Measurements from ENCODE around the gene RASGRF2. TPM values are rescaled to one million over a fixed set of nuclear protein-coding genes. Genes with fewer than 3 reads are reported as not detected.

The RASGRF2 gene, protein sequence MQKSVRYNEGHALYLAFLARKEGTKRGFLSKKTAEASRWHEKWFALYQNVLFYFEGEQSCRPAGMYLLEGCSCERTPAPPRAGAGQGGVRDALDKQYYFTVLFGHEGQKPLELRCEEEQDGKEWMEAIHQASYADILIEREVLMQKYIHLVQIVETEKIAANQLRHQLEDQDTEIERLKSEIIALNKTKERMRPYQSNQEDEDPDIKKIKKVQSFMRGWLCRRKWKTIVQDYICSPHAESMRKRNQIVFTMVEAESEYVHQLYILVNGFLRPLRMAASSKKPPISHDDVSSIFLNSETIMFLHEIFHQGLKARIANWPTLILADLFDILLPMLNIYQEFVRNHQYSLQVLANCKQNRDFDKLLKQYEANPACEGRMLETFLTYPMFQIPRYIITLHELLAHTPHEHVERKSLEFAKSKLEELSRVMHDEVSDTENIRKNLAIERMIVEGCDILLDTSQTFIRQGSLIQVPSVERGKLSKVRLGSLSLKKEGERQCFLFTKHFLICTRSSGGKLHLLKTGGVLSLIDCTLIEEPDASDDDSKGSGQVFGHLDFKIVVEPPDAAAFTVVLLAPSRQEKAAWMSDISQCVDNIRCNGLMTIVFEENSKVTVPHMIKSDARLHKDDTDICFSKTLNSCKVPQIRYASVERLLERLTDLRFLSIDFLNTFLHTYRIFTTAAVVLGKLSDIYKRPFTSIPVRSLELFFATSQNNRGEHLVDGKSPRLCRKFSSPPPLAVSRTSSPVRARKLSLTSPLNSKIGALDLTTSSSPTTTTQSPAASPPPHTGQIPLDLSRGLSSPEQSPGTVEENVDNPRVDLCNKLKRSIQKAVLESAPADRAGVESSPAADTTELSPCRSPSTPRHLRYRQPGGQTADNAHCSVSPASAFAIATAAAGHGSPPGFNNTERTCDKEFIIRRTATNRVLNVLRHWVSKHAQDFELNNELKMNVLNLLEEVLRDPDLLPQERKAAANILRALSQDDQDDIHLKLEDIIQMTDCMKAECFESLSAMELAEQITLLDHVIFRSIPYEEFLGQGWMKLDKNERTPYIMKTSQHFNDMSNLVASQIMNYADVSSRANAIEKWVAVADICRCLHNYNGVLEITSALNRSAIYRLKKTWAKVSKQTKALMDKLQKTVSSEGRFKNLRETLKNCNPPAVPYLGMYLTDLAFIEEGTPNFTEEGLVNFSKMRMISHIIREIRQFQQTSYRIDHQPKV (N-terminal part only)
- 0.38 TPM for polyA plus RNA-seq (2012; ENCODE audit: missing spikeins)

DNA sequence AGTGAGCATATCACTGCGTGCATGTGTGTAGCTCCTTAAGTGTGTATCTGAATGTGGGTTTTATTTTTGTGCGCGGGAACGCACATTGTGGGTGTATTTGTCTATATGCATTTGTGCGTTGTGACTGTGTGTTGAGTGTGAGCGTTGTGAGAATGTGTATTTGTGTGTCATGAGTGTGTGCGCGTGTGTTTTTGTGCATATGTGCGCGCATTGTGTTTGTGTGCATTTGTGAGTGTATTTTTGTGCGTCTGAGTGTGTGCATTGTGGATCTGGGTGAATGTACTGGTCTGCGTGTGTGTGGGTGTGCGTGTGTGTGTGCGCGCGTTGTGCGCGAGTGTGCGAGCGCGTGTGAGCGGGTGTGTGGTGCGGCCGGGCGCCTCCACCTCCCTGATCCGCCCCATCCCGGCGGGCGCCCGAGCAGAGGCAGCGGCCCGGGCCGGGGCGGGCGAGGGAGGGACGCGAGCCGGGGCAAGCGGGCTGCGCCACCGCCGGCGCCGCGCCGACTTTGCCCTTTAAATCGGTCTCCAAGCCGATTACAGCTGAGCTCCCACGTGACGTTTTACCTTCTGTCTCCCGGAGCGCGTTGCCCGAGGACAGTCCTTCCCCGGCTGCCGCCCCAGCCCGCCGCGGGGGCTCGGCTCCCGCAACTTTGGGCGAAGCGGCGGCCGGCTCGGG lies at the start of gene RASGRF2:
Gene RASGRF2 (plus strand): TSS at position 596 of the 675 bp plus-strand sequence. CDS start 376 bp downstream, outside the sequence.
- no peak for FAIRE-seq
- peak; percentile 15 for DNase-seq (ENCODE audit: insufficient read length)
- no peak for TF ChIP-seq POLR2AphosphoS5 (IDR thresholded peaks at IDR 0.05; ENCODE audit: low read depth, low read length)
- TF ChIP-seq POLR2A (IDR thresholded peaks at IDR 0.05; ENCODE audit: low read depth, low read length) = no peak
- no peak for TF ChIP-seq TAF1 (IDR thresholded peaks at IDR 0.05; ENCODE audit: borderline replicate concordance, low read depth, low read length)

DNA sequence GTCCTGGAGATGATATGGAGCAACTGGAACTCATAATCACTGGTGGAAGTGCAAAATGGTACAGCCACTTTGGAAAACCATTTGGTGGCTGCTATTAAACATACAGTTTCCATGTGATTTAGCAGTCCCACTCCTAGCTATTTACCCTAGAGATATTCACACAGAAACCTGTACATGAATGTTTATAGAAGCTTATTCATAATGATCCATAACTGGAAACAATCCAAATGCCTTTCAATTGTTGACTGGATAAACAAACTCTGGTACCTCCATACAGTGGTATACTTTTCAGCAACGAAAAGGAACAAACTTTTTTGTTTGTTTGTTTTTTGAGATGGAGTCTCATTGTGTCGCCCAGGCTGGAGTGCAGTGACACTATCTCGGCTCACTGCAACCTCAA lies 47.7 kb upstream of the RASGRF2 start:
- TF ChIP-seq TAF1 (IDR thresholded peaks at IDR 0.05; ENCODE audit: borderline replicate concordance, low read depth, low read length) = no peak
- no peak for TF ChIP-seq POLR2A (IDR thresholded peaks at IDR 0.05; ENCODE audit: low read depth, low read length)
- FAIRE-seq (no peak), DNase-seq (ENCODE audit: insufficient read length) (no peak)

DNA sequence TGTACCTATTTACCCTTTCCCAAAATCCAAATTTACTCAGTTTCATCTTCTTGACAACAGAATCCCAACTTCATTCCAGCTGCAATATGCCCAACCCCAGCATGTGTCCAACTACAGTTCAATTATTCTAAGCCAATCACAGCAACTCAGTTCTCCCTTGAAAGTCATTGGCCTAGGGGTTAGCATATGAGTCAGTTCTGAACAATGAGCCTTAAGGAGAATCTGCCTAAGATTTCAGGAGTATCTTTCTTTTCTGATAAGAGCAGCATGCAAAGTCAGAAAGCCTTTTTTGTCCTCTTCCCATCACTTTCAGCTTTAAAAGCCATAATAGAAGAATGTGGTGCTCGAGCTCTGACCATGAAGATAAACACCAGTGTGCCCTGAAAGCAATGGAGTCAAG lies 44.4 kb upstream of the RASGRF2 start:
- DNase-seq (ENCODE audit: insufficient read length) (no peak), FAIRE-seq (no peak)
- TF ChIP-seq POLR2AphosphoS5 (IDR thresholded peaks at IDR 0.05; ENCODE audit: low read depth, low read length) (no peak), POLR2A (IDR thresholded peaks at IDR 0.05; ENCODE audit: low read depth, low read length) (no peak), TAF1 (IDR thresholded peaks at IDR 0.05; ENCODE audit: borderline replicate concordance, low read depth, low read length) (no peak)

GRCh38 chr5:80916676-80917075 lies 43.5 kb upstream of the RASGRF2 start:
- DNase-seq (ENCODE audit: insufficient read length) = no peak
- FAIRE-seq = no peak
- TF ChIP-seq POLR2A (IDR thresholded peaks at IDR 0.05; ENCODE audit: low read depth, low read length) = no peak
- TF ChIP-seq POLR2AphosphoS5 (IDR thresholded peaks at IDR 0.05; ENCODE audit: low read depth, low read length) = no peak
- TF ChIP-seq TAF1 (IDR thresholded peaks at IDR 0.05; ENCODE audit: borderline replicate concordance, low read depth, low read length) = no peak

- no peak for TF ChIP-seq TAF1 (IDR thresholded peaks at IDR 0.05; ENCODE audit: borderline replicate concordance, low read depth, low read length)
- no peak for TF ChIP-seq POLR2AphosphoS5 (IDR thresholded peaks at IDR 0.05; ENCODE audit: low read depth, low read length)
- TF ChIP-seq POLR2A (IDR thresholded peaks at IDR 0.05; ENCODE audit: low read depth, low read length) = no peak
- DNase-seq (ENCODE audit: insufficient read length) = no peak
- FAIRE-seq = peak; percentile 50
Measured at GRCh38 chr5:80917631-80918030, 42.5 kb upstream of the RASGRF2 start.

GRCh38 chr5:80919678-80920196 lies 40.4 kb upstream of the RASGRF2 start:
- DNase-seq (ENCODE audit: insufficient read length) (no peak), FAIRE-seq (no peak)
- TF ChIP-seq TAF1 (IDR thresholded peaks at IDR 0.05; ENCODE audit: borderline replicate concordance, low read depth, low read length) (no peak), POLR2AphosphoS5 (IDR thresholded peaks at IDR 0.05; ENCODE audit: low read depth, low read length) (no peak), POLR2A (IDR thresholded peaks at IDR 0.05; ENCODE audit: low read depth, low read length) (no peak)

DNA sequence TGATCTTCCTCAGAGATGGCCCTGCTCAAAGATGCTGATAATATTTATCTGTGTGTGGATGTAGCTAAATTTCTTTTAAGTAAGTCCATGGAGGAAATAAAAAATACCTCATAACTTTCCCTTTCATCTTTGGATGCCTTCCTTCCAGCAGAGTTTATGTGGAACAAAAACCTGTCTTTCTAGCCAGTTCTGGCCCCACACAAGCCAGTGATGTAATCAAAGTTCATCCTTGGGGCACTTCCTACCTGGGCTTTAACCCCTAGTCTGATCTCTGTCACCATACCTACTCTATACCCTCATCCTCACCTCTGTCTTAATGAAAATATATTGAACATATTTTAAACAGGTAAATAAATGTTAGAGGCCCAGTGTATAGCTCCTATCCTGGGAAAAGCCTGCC lies 39.8 kb upstream of the RASGRF2 start:
- FAIRE-seq (no peak), DNase-seq (ENCODE audit: insufficient read length) (no peak)
- TF ChIP-seq TAF1 (IDR thresholded peaks at IDR 0.05; ENCODE audit: borderline replicate concordance, low read depth, low read length) = no peak
- TF ChIP-seq POLR2AphosphoS5 (IDR thresholded peaks at IDR 0.05; ENCODE audit: low read depth, low read length) = no peak
- no peak for TF ChIP-seq POLR2A (IDR thresholded peaks at IDR 0.05; ENCODE audit: low read depth, low read length)

GRCh38 chr5:80921026-80921425 lies 39.1 kb upstream of the RASGRF2 start:
- TF ChIP-seq TAF1 (IDR thresholded peaks at IDR 0.05; ENCODE audit: borderline replicate concordance, low read depth, low read length) (no peak), POLR2AphosphoS5 (IDR thresholded peaks at IDR 0.05; ENCODE audit: low read depth, low read length) (no peak), POLR2A (IDR thresholded peaks at IDR 0.05; ENCODE audit: low read depth, low read length) (no peak)
- DNase-seq (ENCODE audit: insufficient read length) = no peak
- FAIRE-seq = no peak

DNA sequence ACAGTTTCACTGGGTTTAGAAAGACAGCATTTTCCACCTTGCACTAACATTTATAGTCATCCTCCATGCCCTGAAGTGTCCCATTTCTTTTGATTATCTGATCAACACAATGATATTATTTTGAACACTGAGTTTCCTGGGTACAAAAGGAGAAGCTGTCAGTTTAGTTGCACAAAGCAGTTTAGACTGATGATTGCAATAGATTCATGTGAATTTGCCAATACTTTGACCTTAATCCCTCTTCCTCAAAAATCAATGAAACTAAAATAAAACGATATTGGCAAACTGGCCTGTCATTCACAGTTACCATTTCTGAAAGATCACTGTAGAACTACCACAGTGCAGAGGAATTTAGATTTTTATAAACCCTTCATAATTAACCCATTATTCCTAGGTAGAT lies 34.2 kb upstream of the RASGRF2 start:
- no peak for TF ChIP-seq TAF1 (IDR thresholded peaks at IDR 0.05; ENCODE audit: borderline replicate concordance, low read depth, low read length)
- TF ChIP-seq POLR2A (IDR thresholded peaks at IDR 0.05; ENCODE audit: low read depth, low read length) = no peak
- no peak for TF ChIP-seq POLR2AphosphoS5 (IDR thresholded peaks at IDR 0.05; ENCODE audit: low read depth, low read length)
- DNase-seq (ENCODE audit: insufficient read length) (no peak), FAIRE-seq (peak; percentile 33)

DNA sequence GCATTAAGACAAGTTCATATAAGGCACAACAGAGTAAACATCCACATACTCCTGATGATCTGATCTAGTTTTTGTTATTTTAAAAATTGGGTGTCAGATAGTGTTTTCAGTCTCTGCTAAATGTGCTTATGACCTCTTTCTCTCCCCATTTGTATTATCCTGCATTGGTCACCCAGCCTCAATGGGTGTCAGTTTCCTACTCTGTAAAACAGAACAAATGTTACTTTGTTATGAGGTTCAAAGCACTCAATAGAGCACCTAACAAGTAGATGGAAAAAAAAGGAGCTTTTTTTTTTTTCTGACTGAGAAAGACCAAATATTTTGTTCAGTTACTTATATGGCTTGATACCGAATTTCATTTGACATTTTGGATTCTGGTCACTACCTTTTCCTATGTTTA lies 33.6 kb upstream of the RASGRF2 start:
- DNase-seq (ENCODE audit: insufficient read length) (no peak), FAIRE-seq (no peak)
- TF ChIP-seq POLR2AphosphoS5 (IDR thresholded peaks at IDR 0.05; ENCODE audit: low read depth, low read length) = no peak
